Lower lobe of right lung (tissue), 2 donors: Measurements from ENCODE around the gene SAP30L. TPM values are rescaled to one million over a fixed set of nuclear protein-coding genes. Genes with fewer than 3 reads are reported as not detected.

Source experiments
- ATAC-seq, 2 donors: fragments of 200-7000 bp; cut with Tn5 transposase; one replicate each; pipeline ENCODE4 v1.9.1; 2020 to 2022; ENCODE audit warnings: mild to moderate bottlenecking in 2 of 2, moderate library complexity in 2 of 2
- DNase-seq: peaks from one replicate; pipeline ENCODE4 v3.0.0-alpha.2; 2020
- H3K27ac ChIP-seq: fragments of 200-600 bp; one replicate; pipeline ENCODE4 v1.8.0; 2022
- H3K27me3 ChIP-seq: fragments of 200-600 bp; one replicate; pipeline ENCODE4 v1.8.0; 2022; ENCODE audit warnings: low read depth
- H3K36me3 ChIP-seq: fragments of 200-600 bp; one replicate; pipeline ENCODE4 v1.8.0; 2022; ENCODE audit warnings: mild to moderate bottlenecking
- H3K4me1 ChIP-seq: fragments of 200-600 bp; one replicate; pipeline ENCODE4 v1.8.0; 2022
- H3K4me3 ChIP-seq: fragments of 200-600 bp; one replicate; pipeline ENCODE4 v1.8.0; 2022; ENCODE audit warnings: mild to moderate bottlenecking
- H3K9me3 ChIP-seq: fragments of 200-600 bp; one replicate; pipeline ENCODE4 v1.8.0; 2022
- CTCF ChIP-seq: fragments of 200-600 bp; IDR thresholded peaks from one replicate; pipeline ENCODE4 v1.8.0; 2022; ENCODE audit warnings: antibody characterized with exemption, mild to moderate bottlenecking
- intact Hi-C: fragments of 100-400 bp; cut with DNase I; formaldehyde crosslinking; loops from one replicate; pipeline ENCODE4 v1.11.0; 2022
- total RNA-seq: library from RNA; stranded (reverse); fragmentation: NEBNext Ultra II Directional; extraction: Animal tissue kit (Norgen Biotek cat#: 25700); gene quantifications from one replicate; pipeline ENCODE4 v1.2.1, GENCODE V29; 2021
- donor health status: DM: no; HTN: yes; CAD: no; lungs with severe emphysema.

Gene SAP30L
- total RNA-seq, 1 donor from 2014 or later = 43.2 TPM

GRCh38 chr5:154455585-154455984, 9.8 kb downstream of the SAP30L start:
- peaks cover 91% of the 10 kb centered on the region for H3K36me3 ChIP-seq

GRCh38 chr5:154456540-154456939, 10.7 kb downstream of the SAP30L start:
- Histone ChIP-seq H3K4me1 (no peaks in the 10 kb centered on the region), H3K4me3 (no peak overlapping the region), H3K27me3 (no peaks in the 10 kb centered on the region), H3K36me3 (peaks cover 91% of the 10 kb centered on the region), H3K9me3 (no peaks in the 10 kb centered on the region), H3K27ac (no peak overlapping the region)
- intact Hi-C loops = no loop called here
- no peak for TF ChIP-seq CTCF
- ATAC-seq (no peak), DNase-seq (no peak)

More at GRCh38 chr5:154455585-154455984, 9.8 kb downstream of the SAP30L start:
- DNase-seq = no peak
- H3K27ac ChIP-seq = no peak overlapping the region
- intact Hi-C loops = no loop called here
- no peak overlapping the region for H3K4me3 ChIP-seq
- TF ChIP-seq CTCF = no peak
- no peaks in the 10 kb centered on the region for H3K4me1 ChIP-seq
- ATAC-seq = no peak
- H3K9me3 ChIP-seq = no peaks in the 10 kb centered on the region
- H3K27me3 ChIP-seq = no peaks in the 10 kb centered on the region

- no peaks in the 10 kb centered on the region for H3K27me3 ChIP-seq
- peaks cover 66% of the 10 kb centered on the region for H3K36me3 ChIP-seq
- intact Hi-C loops = no loop called here
- ATAC-seq (no peak), DNase-seq (no peak)
- TF ChIP-seq CTCF = no peak
- H3K9me3 ChIP-seq = no peaks in the 10 kb centered on the region
- no peak overlapping the region for H3K4me3 ChIP-seq
- no peak overlapping the region for H3K27ac ChIP-seq
- no peaks in the 10 kb centered on the region for H3K4me1 ChIP-seq
Measured at GRCh38 chr5:154459015-154459414, 13.2 kb downstream of the SAP30L start.

GRCh38 chr5:154460172-154460571, 14.4 kb downstream of the SAP30L start:
- intact Hi-C loops = loop anchor here (10.0 kb wide), 1 partner anchor 145 kb away; no protein-coding TSS in a partner anchor
- Histone ChIP-seq H3K4me3 (no peak overlapping the region), H3K36me3 (peaks cover 54% of the 10 kb centered on the region)

GRCh38 chr5:154461531-154461930, 15.7 kb downstream of the SAP30L start:
- intact Hi-C loops = loop anchor here (10.0 kb wide), 1 partner anchor 143 kb away; no protein-coding TSS in a partner anchor

More at GRCh38 chr5:154460172-154460571, 14.4 kb downstream of the SAP30L start:
- H3K27me3 ChIP-seq = no peaks in the 10 kb centered on the region
- TF ChIP-seq CTCF = no peak
- no peaks in the 10 kb centered on the region for H3K9me3 ChIP-seq
- H3K4me1 ChIP-seq = no peaks in the 10 kb centered on the region
- ATAC-seq (no peak), DNase-seq (no peak)
- no peak overlapping the region for H3K27ac ChIP-seq

More at GRCh38 chr5:154461531-154461930, 15.7 kb downstream of the SAP30L start:
- TF ChIP-seq CTCF = no peak
- DNase-seq (no peak), ATAC-seq (no peak)
- H3K27ac ChIP-seq = no peak overlapping the region
- H3K27me3 ChIP-seq = no peaks in the 10 kb centered on the region
- peaks cover 41% of the 10 kb centered on the region for H3K36me3 ChIP-seq
- no peaks in the 10 kb centered on the region for H3K4me1 ChIP-seq
- no peaks in the 10 kb centered on the region for H3K9me3 ChIP-seq
- H3K4me3 ChIP-seq = no peak overlapping the region
